HG02973 (cell line): ENCODE data around the gene SMARCB1.

Experiments used
- ATAC-seq: cut with Tn5 transposase; IDR thresholded peaks from one replicate; pipeline ENCODE4 v1.9.1; 2021; ENCODE audit warnings: moderate library complexity; ENCODE audit not compliant: unreplicated experiment

The SMARCB1 gene

GRCh38 chr22:23801238-23801821 lies 14.6 kb downstream of the SMARCB1 start:
- ATAC-seq, result no peak

DNA sequence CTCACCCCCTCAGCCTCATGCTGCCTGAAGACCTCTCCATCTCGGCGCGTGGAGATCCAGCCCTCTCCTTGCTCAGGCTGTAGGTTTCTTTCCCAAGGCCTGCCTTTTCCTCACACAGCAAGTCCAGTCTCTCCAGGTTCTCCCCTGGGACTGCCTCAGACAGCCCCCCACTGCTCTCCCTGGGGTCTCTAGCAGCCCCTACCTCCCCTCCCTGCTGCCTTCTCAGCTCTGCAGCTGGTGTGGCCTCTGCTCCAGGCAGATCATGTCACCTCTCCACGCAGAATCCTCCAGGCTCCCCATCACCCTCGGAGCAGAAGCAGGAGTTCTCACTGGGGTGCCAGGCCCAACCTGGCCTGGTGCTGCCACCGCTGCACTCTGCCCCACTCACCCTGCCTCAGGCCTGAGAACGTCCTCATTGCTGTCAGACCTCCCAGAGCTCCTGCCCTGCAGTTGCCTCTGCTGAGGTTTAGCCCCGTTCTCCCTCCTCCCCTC lies 15.2 kb downstream of the SMARCB1 start:
- no peak for ATAC-seq

DNA sequence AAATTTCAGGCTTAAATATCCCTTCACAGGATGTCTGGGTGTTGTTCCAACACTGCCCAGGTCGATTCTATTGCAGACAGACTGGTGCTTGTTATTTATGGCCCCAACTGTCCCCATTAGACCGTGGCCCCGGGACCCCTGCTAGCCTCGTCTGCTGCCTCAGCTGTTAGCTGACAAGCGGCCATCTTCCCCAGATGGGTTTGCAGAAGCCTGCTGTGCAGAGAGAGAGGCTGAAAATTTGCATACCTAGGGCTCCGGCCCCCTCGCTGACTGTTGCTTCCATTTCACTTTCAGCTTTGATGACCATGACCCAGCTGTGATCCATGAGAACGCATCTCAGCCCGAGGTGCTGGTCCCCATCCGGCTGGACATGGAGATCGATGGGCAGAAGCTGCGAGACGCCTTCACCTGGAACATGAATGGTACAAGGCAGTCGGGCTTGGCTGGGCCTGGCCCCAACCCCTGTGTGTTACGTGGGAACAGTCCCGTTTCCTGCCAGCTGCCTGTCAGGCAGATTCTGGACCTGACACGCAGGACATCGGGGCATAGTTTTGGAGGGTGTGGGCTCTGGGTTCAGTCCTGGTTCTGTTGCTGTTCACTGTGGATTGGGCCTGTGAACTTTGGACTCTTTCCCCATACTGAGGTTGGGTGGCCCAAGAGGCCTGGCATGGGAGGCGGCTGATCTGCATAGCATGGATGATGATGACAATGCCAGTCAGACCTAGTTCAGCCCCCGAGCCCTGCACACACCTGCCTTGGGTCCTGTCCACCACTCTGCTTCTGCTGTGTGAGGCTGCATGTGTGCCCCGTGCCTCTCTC lies 16.4 kb downstream of the SMARCB1 start:
- ATAC-seq, result no peak

DNA sequence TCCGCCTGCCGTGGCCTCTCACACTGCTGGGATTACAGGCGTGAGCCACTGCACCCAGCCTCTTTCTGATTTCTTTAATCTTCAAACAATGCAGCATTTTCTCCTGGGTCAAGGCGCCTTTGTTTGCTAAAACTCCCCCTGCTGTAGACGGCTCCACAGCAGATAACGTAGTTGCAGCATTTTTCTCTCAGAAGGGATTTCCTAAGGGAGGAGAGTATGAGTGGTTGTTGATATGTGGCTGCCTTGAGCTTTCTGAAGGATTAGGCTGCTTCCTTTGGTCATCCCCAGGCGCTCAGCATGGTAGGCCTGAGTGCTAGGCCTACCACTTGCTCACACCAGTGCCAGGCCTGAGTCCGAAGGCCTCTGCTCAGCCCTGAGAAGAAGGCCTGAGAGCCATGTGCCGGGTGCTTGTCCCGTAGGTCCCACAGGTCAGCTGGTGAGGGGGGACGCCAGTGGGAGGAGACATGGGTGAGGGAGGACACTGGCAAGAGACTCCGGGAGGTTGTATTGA lies 18.1 kb downstream of the SMARCB1 start:
- no peak for ATAC-seq

DNA sequence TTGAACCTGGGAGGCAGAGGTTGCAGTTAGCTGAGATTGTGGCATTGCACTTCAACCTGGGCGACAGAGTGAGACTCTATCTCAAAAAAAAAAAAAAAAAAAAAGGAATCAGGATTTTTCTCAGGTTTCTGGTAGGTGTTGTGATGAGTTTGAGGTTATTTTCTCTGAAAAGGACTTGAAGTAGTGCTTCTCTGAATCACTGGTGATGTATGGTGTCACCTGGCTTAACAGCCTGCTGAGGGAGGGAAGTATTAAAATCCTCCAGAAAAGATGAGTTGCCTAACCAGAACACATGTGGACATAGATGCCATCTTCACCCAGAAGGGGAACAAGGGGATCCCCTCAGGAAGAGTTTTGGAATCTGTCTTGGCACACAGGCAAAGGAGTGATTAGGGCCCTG lies 20.1 kb downstream of the SMARCB1 start:
- ATAC-seq, result no peak

DNA sequence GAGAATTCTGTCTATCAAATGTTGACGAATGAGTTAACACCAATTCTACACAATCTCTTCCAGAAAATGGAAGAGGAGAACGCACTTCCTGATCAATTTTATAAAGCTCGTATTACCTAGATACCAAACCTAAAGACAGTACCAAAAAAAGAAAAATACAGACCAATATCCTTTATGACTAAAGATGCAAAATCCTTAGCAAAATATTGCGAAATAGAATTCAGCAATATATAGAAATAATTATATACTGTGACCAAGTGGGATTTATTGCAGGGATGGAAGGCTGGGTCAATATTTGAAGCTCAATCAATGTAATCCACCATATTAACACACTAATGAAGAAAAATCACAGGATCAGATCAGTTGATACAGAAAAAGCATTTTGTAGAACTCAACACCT lies 25.6 kb downstream of the SMARCB1 start:
- no peak for ATAC-seq

GRCh38 chr22:23815541-23816155 lies 28.9 kb downstream of the SMARCB1 start:
- no peak for ATAC-seq

DNA sequence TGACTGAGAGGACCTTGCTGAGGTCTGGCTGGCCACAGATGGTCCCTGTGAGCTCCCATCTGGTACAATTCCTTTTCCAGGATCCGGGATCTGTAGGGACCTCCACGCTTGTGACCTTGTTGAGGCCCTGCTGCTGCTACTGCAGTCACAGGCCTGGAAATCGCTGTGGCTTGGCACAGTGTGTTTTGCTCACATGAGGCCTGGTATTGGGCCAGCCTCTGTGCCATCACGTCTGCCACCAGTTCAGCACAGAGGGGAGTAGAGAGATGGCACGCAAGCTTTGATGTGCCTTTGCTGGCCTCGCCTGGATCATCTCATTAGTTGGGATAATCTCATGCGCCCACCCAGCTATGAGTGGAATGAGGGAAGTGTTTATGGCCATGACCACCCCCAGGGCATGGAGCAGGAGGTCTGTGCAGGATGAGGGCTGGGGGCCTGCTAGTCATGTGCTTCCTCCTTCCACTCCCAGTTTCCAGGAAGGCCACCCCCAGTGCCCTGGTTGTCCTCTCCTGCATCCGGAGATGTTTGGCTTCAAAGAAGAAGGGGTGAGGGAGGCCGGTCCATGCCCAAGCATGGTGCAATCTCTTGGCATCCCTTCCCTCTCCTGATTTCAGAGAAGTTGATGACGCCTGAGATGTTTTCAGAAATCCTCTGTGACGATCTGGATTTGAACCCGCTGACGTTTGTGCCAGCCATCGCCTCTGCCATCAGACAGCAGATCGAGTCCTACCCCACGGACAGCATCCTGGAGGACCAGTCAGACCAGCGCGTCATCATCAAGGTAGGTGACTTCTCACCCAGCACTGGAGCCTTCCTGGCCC lies 29.6 kb downstream of the SMARCB1 start:
- no peak for ATAC-seq

DNA sequence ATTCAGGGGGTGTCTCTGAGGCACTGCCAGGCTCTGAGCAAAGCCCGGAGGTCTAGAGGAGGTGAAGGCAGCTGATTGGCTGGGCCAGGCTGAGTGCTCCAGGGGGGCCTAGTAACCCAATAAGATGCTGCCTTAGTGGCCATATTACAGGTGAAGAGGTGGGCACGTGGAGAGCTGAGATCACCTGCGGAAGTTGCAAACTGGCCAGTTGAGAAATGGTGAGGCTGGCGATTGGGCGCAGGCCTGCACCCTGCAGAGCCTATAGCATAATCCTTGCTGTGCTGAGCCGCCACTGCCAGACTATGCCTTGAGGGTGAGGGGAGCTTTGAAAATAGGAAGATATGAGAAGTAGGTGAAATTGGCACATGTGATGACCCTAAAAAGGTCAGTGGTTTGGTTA lies 30.4 kb downstream of the SMARCB1 start:
- no peak for ATAC-seq

DNA sequence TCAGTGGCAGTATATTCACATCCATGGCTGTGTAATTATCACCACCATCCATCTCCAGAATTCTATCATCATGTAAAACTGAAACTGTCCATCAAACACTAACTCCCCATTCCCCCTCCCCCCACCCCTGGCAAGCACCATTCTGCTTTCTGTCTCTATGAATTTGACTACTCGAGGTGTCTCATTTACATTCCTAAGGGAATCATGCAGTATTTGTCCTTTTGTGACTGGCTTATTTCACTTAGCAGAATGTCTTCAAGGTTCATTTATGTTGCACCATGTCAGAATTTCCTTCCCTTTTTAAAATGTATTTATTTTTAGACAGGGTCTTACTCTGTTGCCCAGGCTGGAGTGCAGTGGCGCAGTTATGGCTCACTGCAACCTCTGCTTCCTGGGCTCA lies 31.8 kb downstream of the SMARCB1 start:
- ATAC-seq, result no peak

DNA sequence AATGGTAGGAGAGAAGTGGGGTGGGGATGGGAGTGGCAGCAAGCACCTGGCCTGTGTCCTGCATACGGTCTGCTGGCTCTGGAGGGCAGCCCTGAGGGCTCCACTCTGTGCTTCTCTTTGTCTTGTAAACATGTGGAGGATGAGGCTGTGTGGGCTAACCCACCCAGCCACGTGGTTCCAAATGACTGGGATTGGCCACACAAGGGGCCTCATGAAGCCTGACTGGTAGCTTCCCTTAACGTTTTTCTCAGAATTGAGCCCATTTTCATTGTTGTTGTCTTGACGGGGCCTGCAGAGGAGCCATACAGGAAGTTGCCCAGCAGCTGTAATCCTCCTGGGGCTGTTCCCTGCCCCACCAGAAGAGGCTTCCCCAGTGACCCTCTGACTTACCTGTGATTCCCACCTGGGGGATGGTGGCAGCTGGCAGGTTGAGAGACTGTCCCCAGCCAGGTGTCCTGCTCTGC lies 34.0 kb downstream of the SMARCB1 start:
- no peak for ATAC-seq

DNA sequence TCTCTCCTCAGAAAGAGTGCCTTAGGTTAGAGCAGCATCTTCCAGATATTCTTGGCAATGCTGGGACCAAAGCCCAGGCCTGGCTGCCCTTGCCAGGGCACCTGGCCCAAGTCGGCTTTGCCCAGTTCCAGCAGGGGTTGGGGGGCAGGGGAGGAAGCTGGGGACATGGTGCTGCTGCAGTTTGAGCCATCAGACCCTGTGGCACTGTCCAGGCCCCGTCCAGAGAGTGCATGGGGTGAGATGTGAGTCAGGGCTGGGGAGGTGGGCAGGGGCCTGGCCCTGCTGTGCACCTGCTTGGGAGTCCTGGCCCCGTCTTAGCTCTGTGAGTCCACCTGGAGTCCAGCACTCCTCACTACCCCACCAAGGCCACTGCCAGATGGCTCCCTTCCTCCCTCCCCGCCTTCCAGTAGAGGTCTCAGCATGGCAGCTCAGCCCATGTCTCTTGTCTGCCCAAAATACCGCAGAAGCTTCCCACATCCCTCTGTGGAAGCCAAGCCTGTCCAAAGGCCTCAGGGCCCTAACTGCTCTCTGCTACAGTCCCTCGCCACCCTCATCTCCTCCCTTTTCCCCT lies 35.4 kb downstream of the SMARCB1 start:
- no peak for ATAC-seq

DNA sequence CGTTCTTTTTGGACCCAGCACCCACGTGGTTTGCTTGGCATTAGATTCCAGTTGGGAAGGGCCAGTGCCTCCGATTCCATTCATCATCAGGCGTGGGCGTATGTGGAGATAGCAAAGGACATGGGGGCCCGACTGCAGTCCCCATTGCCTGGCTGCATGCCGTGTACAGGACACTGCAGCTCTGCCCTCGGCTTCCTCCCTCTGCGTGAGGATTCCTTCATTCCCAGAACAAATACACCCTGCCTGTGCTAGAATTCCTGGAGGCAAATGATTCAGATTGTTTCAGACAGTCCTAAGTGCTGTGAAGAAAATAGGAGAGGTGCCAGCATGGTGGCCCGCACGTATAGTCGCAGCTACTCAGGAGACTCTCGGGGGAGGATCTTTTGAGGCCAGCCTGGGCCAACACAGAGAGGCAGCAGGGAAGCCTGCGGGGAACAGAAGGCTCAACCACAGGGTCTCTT lies 36.6 kb downstream of the SMARCB1 start:
- ATAC-seq, result no peak

- ATAC-seq, result no peak
These were observed 37.9 kb downstream of the SMARCB1 start for GRCh38 chr22:23824476-23825245.

- no peak for ATAC-seq
These were observed 38.6 kb downstream of the SMARCB1 start for GRCh38 chr22:23825246-23825905.

DNA sequence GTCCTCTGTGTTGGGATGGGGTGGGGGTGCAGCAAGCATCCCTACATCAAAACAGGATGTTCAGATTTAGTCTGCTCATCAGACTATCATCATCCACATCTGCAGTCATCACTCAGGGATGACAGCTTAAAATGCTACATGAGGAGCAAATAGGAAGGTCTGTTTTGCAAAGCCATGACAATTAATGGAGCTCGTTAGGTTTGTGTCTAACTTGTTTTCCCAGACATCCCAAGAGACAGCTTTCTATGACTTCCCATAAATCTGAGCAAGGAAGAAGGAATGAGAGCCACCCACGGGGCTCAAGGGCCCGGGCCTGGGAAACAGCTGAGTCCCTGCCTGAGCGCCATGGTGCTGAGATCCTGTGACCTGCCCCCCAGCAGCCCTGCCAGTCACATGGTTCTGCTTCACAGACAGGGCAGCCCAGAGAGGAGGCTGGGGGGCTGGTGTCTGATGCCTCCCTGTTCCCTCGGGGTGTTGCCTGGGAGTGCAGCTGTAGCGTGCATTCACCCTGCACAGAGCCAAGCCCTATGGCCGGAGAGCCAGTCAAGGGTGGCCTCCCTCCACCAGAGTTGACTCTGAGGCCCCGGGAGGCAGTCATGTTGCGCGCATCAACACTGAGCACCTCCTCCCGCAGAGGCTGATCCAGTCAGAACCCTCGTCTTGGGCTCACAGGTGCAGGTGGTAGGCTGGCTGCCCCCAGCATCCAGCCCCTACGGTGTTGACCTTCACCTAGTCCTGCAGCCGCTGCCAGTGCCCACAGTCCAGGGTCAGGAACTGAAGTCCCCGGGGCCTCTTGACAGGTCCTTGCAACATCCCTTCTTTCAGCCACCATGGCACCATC lies 40.0 kb downstream of the SMARCB1 start:
- ATAC-seq, result no peak

DNA sequence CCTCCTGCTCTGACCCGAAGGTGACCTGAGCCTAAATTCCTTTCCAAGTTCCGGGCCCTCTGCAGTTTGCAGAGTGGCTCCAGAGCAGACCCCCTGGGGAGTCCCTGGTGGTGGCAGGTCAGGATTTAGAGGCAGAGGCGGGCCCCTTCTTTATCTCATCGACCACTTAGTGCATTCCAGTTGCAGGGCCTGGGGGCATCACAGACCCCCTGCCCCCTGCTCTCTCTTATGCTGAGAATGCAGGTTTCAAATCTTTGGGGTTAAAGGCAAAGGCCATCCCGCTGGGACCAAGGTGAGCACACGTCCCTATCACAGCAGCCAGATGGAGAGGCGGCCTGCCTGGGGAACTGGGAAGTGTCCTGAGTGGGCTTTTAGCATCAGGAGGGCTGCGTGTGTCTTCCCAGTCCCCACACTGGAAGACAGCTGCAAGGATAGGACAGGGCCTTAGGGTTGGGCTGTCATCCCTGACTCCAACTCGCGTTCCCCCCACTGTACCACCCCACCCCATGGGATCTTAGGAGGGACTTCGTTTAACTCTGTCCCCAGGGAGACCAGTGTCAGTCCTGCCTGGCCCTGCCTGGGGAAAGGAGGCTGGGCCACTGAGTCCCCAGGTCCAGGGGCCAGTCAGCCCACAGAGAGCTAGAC lies 40.7 kb downstream of the SMARCB1 start:
- ATAC-seq, result no peak
